Immature natural killer cell (primary cell): Measurements from ENCODE around the gene SLC7A8. TPM values are rescaled to one million over a fixed set of nuclear protein-coding genes. Genes with fewer than 3 reads are reported as not detected.
"Not testable (repeated sequence)": the region's sequence is repeated elsewhere in the genome, so short reads cannot be mapped to it uniquely, and the experiment has no call there.

Experiments used
- DNase-seq, 3 donors: peaks; one replicate each; pipeline ENCODE4 v3.0.0; 2022; ENCODE audit warnings: mixed read lengths in 1 of 3
- H3K27ac Mint-ChIP-seq, 6 donors: one replicate each; pipeline ENCODE4 v1.8.0; 2020; ENCODE audit warnings: mixed read lengths in 6 of 6, mild to moderate bottlenecking in 5 of 6, inconsistent platforms in 4 of 6, moderate library complexity in 3 of 6
- H3K27me3 Mint-ChIP-seq, 3 donors: one replicate each; pipeline ENCODE4 v1.8.0; 2020 to 2021; ENCODE audit warnings: low read depth in 3 of 3, mild to moderate bottlenecking in 3 of 3, mixed read lengths in 3 of 3, moderate library complexity in 3 of 3, inconsistent platforms in 1 of 3
- H3K36me3 Mint-ChIP-seq, 3 donors: one replicate each; pipeline ENCODE4 v1.8.0; 2020; ENCODE audit warnings: mixed read lengths in 3 of 3, inconsistent platforms in 2 of 3, mild to moderate bottlenecking in 2 of 3
- H3K4me1 Mint-ChIP-seq, 2 donors: one replicate each; pipeline ENCODE4 v1.8.0; 2020; ENCODE audit warnings: inconsistent platforms in 2 of 2, mild to moderate bottlenecking in 2 of 2, mixed read lengths in 2 of 2, moderate library complexity in 1 of 2
- H3K4me3 Mint-ChIP-seq, 5 donors: one replicate each; pipeline ENCODE4 v1.8.0; 2020; ENCODE audit warnings: mild to moderate bottlenecking in 5 of 5, mixed read lengths in 5 of 5, inconsistent platforms in 3 of 5, moderate library complexity in 3 of 5
- H3K9me3 Mint-ChIP-seq, 6 donors: one replicate each; pipeline ENCODE4 v1.8.0; 2020; ENCODE audit warnings: mild to moderate bottlenecking in 6 of 6, mixed read lengths in 6 of 6, inconsistent platforms in 4 of 6, moderate library complexity in 3 of 6
- polyA plus RNA-seq, 3 donors: library from polyadenylated mRNA; unstranded; fragments of 300-500 nt; fragmentation: Illumina TruSeq; gene quantifications; one replicate each; pipeline ENCODE4 v1.2.3, GENCODE V29; 2021

The SLC7A8 gene
- polyA plus RNA-seq, 3 donors from 2014 or later: 0.45 TPM; not detected in 2

GRCh38 chr14:23115918-23116317 lies 67.5 kb downstream of the SLC7A8 start:
- Mint-ChIP-seq H3K27ac (no peak overlapping the region), H3K4me3 (no peak overlapping the region), H3K9me3 (no peaks in the 10 kb centered on the region), H3K27me3 (peaks cover 0 to 9% (median 2%) of the 10 kb centered on the region in 3 donors), H3K4me1 (peaks cover 3 to 4% of the 10 kb centered on the region in 2 donors), H3K36me3 (no peaks in the 10 kb centered on the region)
- DNase-seq: no peak

DNA sequence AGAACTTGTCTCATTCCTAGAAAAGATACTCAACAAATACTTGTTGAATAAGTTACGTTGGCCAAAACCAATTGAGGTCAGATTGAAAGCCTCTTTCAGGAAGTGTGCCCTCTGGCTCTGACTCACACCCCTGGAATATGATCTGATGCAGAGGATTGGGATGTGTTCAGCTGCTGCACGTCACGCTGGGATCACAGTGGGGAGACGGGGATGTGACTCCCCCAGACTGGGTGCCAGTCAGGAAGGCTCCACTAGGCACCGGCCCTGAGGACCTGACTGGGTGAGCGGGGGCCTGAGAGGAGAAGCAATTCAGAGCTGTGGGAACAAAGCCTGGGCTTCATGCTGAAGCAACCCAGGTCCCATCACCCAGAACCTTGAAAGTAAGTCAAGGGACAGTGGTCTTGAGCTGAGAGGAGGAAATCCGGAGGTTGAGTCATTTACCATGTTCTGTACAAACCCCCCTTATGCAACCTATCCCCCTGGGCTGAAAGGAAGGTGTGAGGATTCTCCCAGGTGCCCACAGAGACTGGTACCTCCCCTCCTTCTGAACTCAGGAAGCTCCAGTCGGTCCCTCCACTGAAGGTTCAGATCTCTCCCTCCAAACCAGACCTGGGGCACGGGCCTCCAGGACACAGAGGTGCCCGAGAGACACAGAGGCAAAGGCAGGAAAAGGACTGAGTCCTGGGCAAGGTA lies 68.3 kb downstream of the SLC7A8 start:
- Mint-ChIP-seq H3K36me3 (no peaks in the 10 kb centered on the region), H3K27ac (no peak overlapping the region), H3K4me1 (no peaks in the 10 kb centered on the region), H3K27me3 (peaks cover 0 to 9% (median 2%) of the 10 kb centered on the region in 3 donors), H3K4me3 (no peak overlapping the region), H3K9me3 (no peaks in the 10 kb centered on the region)
- DNase-seq: no peak

GRCh38 chr14:23114669-23115038 lies 68.8 kb downstream of the SLC7A8 start:
- H3K9me3 Mint-ChIP-seq: no peaks in the 10 kb centered on the region
- no peaks in the 10 kb centered on the region for H3K36me3 Mint-ChIP-seq
- no peak overlapping the region for H3K4me3 Mint-ChIP-seq
- no peak overlapping the region for H3K27ac Mint-ChIP-seq
- peaks cover 0 to 9% (median 2%) of the 10 kb centered on the region in 3 donors for H3K27me3 Mint-ChIP-seq
- no peak for DNase-seq
- H3K4me1 Mint-ChIP-seq: no peaks in the 10 kb centered on the region

GRCh38 chr14:23114120-23114458 lies 69.4 kb downstream of the SLC7A8 start:
- Mint-ChIP-seq H3K27me3 (peaks cover 0 to 9% (median 2%) of the 10 kb centered on the region in 3 donors), H3K36me3 (no peaks in the 10 kb centered on the region), H3K4me1 (no peaks in the 10 kb centered on the region), H3K4me3 (no peak overlapping the region), H3K27ac (no peak overlapping the region), H3K9me3 (no peaks in the 10 kb centered on the region)
- no peak for DNase-seq

DNA sequence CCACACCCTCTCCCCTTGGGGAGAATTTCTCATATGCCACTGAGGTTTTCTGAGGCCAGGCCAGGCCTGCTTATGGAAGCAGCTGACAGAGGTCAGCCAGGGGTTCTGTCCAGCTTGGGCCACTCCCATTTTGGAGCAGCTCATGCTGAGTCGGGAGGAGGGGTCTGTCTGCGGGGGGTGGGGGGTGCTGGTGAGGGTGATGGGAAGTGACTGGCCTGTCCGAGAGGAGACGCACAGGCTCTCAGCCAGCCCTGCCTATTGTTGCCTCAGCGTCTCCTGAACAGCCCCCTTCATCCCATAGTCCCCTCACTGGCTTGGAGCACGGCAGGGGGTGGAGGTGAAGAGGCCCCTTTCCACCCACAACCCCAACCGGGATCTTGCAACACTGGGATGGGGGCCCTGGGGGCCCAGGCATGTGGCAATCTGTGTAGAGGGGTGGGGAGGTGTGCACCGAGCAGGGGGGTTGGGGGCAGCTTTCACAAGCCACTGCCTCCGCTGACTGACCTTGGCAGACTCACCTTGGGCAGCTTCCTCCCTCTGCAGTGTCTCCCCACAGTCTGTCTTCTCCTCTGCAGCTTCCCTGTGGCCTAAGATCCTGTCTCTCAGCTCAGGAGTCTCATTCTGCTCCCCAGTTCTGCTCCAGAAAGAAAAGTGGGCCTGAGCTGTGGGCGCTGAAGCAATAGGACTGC lies 69.9 kb downstream of the SLC7A8 start:
- DNase-seq: no peak
- H3K4me3 Mint-ChIP-seq: no peak overlapping the region
- H3K4me1 Mint-ChIP-seq: no peaks in the 10 kb centered on the region
- no peaks in the 10 kb centered on the region for H3K9me3 Mint-ChIP-seq
- H3K27ac Mint-ChIP-seq: no peak overlapping the region
- no peaks in the 10 kb centered on the region for H3K36me3 Mint-ChIP-seq
- H3K27me3 Mint-ChIP-seq: peaks cover 0 to 9% (median 2%) of the 10 kb centered on the region in 3 donors

DNA sequence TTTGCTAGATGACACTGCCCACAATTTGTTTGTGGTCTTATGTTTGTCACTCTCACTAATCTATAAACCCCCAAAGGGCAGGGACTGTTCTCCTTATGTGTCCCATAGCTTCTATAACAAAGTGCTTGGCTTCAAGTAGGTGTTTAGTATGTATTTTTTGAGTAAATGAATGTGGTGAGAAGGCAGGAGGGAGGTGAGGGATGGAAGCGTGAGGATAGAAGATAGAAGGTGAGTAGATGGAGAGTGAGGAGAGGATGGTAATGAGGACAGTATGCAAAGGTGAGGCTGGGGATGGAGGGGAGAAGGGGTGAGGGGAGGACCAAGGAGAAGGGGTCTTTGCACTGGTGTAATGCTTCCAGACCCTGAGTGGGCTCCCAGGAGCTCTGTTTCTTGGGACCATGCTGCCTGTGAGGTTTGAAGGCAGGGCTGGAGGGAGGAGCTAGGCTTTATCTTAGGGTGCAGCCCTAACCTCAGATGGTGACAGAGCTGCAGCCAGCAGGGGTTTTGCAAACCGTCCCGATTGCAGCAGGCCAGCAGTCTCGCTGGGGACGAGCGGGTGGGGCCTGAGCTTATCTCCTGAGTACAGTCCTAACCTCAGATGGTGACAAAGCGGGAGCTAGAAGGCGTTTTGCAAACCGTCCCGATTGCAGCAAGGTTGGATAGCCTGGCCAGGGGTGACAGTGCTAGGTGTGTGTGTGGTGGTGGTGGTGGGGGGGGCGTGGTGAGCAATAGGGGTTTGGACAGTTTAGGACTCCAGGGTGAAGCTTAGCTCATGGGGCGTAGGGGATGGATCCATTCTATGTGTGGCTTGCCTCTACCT lies 70.9 kb downstream of the SLC7A8 start:
- Mint-ChIP-seq H3K4me1 (no peaks in the 10 kb centered on the region), H3K4me3 (no peak overlapping the region), H3K36me3 (no peaks in the 10 kb centered on the region), H3K27ac (no peak overlapping the region), H3K9me3 (no peaks in the 10 kb centered on the region), H3K27me3 (peaks cover 0 to 7% (median 2%) of the 10 kb centered on the region in 3 donors)
- no peak for DNase-seq

DNA sequence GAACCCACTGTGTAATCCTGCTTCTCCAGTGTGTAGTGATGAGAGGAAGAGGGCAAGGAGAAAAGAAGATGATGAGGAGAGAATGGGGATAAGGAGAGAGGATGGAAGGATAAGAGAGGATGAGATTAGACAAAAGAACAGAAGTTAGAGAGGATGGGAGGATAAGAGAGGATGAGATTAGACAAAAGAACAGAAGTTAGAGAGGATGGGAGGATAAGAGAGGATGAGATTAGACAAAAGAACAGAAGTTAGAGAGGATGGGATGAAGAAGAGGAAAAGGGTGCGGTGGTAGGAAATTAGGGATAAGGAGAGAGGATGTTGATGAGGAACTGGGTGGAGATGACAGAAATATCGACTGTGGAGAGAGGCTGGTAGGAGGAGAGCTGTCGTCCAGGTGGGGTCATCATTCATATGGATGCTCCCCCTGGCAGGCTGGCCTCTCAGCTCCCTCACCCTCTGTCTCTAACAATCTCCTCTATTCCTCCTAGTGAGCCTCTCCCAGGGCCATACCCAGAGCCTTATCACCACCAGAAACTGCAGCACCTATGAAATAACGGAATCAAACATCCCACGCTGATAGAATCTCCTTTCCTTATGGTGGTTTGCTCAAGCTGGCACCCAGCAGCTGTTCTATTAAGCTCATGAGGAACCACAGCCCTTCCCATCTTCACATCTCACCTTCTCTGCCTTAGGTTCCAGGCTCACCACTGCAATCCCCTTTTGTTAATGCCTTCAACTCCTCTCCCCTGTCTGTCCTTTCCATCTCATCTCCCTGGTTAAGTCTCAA lies 72.7 kb downstream of the SLC7A8 start:
- no peak for DNase-seq
- H3K4me3 Mint-ChIP-seq: no peak overlapping the region
- peaks cover 2 to 5% (median 3%) of the 10 kb centered on the region in 3 donors for H3K27me3 Mint-ChIP-seq
- H3K36me3 Mint-ChIP-seq: no peaks in the 10 kb centered on the region
- H3K9me3 Mint-ChIP-seq: no peaks in the 10 kb centered on the region
- H3K4me1 Mint-ChIP-seq: no peaks in the 10 kb centered on the region
- H3K27ac Mint-ChIP-seq: no peak overlapping the region

- Mint-ChIP-seq H3K27ac (no peak overlapping the region), H3K9me3 (no peaks in the 10 kb centered on the region), H3K27me3 (peaks cover 2 to 4% (median 3%) of the 10 kb centered on the region in 3 donors), H3K36me3 (no peaks in the 10 kb centered on the region), H3K4me1 (no peaks in the 10 kb centered on the region), H3K4me3 (no peak overlapping the region)
- DNase-seq: no peak
These were observed 73.7 kb downstream of the SLC7A8 start for GRCh38 chr14:23109769-23110168.

DNA sequence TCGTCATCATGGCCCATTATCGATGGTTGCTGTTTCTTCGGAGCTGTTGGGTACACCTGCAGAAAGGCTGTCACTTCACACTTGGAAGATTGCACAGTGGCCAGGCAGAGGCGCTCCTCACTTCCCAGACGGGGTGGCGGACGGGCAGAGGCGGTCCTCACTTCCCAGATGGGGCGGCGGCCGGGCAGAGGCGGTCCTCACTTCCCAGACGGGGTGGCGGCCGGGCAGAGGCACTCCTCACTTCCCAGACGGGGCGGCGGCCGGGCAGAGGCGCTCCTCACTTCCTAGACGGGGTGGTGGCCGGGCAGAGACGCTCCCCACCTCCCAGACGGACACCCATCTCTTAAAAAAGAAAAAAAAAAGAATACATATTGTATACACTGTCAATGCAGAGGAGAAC lies 75.3 kb downstream of the SLC7A8 start:
- not testable (repeated sequence) for DNase-seq, H3K4me1 Mint-ChIP-seq, H3K4me3 Mint-ChIP-seq, H3K9me3 Mint-ChIP-seq, H3K27me3 Mint-ChIP-seq, H3K36me3 Mint-ChIP-seq, H3K27ac Mint-ChIP-seq

GRCh38 chr14:23107620-23108019 lies 75.8 kb downstream of the SLC7A8 start:
- DNase-seq, H3K4me3 Mint-ChIP-seq, H3K36me3 Mint-ChIP-seq, H3K27ac Mint-ChIP-seq, H3K27me3 Mint-ChIP-seq, H3K4me1 Mint-ChIP-seq, H3K9me3 Mint-ChIP-seq: not testable (repeated sequence)

GRCh38 chr14:23106747-23107045 lies 76.8 kb downstream of the SLC7A8 start:
- no peak for DNase-seq
- Mint-ChIP-seq H3K4me3 (no peak overlapping the region), H3K9me3 (no peaks in the 10 kb centered on the region), H3K27ac (peak overlapping the region in 1 of 6 donors; percentile 1), H3K4me1 (no peaks in the 10 kb centered on the region), H3K36me3 (no peaks in the 10 kb centered on the region), H3K27me3 (peaks cover 0 to 3% (median 3%) of the 10 kb centered on the region in 3 donors)

- H3K27me3 Mint-ChIP-seq: peaks cover 0 to 3% (median 3%) of the 10 kb centered on the region in 3 donors
- no peak overlapping the region for H3K4me3 Mint-ChIP-seq
- no peaks in the 10 kb centered on the region for H3K4me1 Mint-ChIP-seq
- no peaks in the 10 kb centered on the region for H3K9me3 Mint-ChIP-seq
- no peak overlapping the region for H3K27ac Mint-ChIP-seq
- DNase-seq: no peak
- H3K36me3 Mint-ChIP-seq: peaks cover 0 to 2% (median 0%) of the 10 kb centered on the region in 3 donors
These were observed 78.1 kb downstream of the SLC7A8 start for GRCh38 chr14:23105348-23105824.

DNA sequence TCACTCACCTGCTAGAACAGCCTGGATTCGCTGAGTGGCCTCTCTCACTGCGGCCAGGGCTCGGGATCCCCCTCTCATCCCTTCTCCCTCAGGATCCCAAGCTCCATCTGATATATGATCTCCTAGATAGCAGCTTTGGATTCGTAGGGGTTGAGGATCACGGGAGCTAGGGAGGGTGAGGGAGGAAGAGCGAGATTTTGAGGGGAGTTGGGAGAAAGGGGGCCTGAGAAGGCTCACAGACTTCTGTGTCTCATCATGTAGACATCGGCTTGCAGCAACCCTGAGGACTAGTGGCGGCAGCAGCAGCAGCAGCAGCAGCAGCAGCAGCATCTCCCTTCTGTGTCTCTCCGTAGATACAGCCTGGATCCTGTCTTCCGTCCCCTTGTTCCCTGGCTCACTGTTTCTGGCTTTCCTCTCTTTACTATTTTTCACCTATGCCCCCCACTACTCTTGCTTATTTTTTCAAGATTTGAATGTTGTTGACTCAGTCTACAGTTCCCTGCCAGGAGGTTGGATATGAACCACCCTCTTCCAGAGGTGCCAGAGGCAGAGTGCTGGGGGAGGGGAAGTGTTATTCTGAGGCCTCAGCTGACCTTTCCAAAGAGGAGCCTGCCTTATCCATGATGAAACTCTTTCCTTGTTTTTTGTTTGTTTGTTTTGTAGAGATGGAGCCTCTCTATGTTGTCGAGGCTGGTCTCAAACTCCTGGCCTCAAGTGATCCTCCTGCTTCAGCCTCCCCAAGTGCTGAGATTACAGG lies 78.7 kb downstream of the SLC7A8 start, which contains the start of gene CIROP:
CIROP (minus strand) TSS at position 399 of the 757 bp plus-strand sequence; CDS start at position 330, 69 bp downstream.
- peaks cover 0 to 4% (median 0%) of the 10 kb centered on the region in 3 donors for H3K36me3 Mint-ChIP-seq
- peak within 1 kb of the TSS in 1 of 6 donors; percentile 55 for H3K27ac Mint-ChIP-seq
- H3K27me3 Mint-ChIP-seq: peaks cover 0 to 3% (median 3%) of the 10 kb centered on the region in 3 donors
- no peak for DNase-seq
- no peaks in the 10 kb centered on the region for H3K4me1 Mint-ChIP-seq
- no peak within 1 kb of the TSS for H3K4me3 Mint-ChIP-seq
- H3K9me3 Mint-ChIP-seq: no peaks in the 10 kb centered on the region
